HepG2 (cell line): ENCODE measurements around the gene CDH13. TPM values are rescaled to one million over a fixed set of nuclear protein-coding genes. Genes with fewer than 3 reads are reported as not detected.

Source experiments
- ATAC-seq: fragments of 200-7000 bp; cut with Tn5 transposase; 3 replicates; pipeline ENCODE4 v1.9.1; 2020; ENCODE audit warnings: mild to moderate bottlenecking, moderate library complexity
- BruUV-seq: library from RNA; stranded (reverse); fragments of 400-500 nt; replicated peaks from 2 replicates; lab custom pipeline; 2021; lab: Mats Ljungman, UMichigan
- CTCF ChIA-PET: fragments of 300-600 bp; formaldehyde crosslinking; extraction: SDS; loops from one replicate; lab custom pipeline; 2021; ENCODE audit warnings: low total read pairs, inconsistent platforms, low intra/inter-chr PET ratio; lab: Yijun Ruan, JAX
- POLR2A ChIA-PET: fragments of 350-600 bp; sonication (Branson Sonifier 250); formaldehyde crosslinking; loops from one replicate; lab custom pipeline; 2020; ENCODE audit warnings: antibody characterized with exemption, inconsistent platforms; lab: Yijun Ruan, JAX
- DNase-seq: peaks from one replicate; pipeline ENCODE4 v3.0.0-alpha.2; 2015; ENCODE audit warnings: low spot score
- FAIRE-seq: peaks from 3 replicates; lab custom pipeline; 2011; peaks lifted over from hg19 to GRCh38; lab: Jason Lieb, UNC
- H2AFZ ChIP-seq: one replicate; pipeline ENCODE4 v1.6.1; 2011; ENCODE audit warnings: low read length, inconsistent platforms
- H3K27ac ChIP-seq: fragments of 300-600 bp; 3 replicates; pipeline ENCODE4 v1.8.0; 2011; ENCODE audit warnings: mixed run types, mild to moderate bottlenecking, mixed read lengths, low read length, inconsistent platforms; ENCODE audit not compliant: insufficient read depth; ENCODE audit errors: extremely low read length
- H3K27me3 ChIP-seq, 2 experiments: fragments of 200-600 bp in 1 of 2; 2 replicates in 1 of 2; 3 replicates in 1 of 2; pipeline versions ENCODE4 v1.6.0 to v1.8.0; 2011; ENCODE audit warnings: low read length in 2 of 2, mild to moderate bottlenecking in 2 of 2, moderate library complexity in 2 of 2, inconsistent platforms in 1 of 2; ENCODE audit not compliant: insufficient read depth in 2 of 2, control insufficient read depth in 1 of 2
- H3K36me3 ChIP-seq, 2 experiments: fragments of 200-600 bp in 1 of 2; replicated peaks in 1 of 2; 2 replicates in 1 of 2; 3 replicates in 1 of 2; pipeline versions ENCODE4 v1.5.1 to v1.8.0; 2011; ENCODE audit warnings: low read length in 2 of 2, inconsistent platforms in 1 of 2; ENCODE audit not compliant: insufficient read depth in 2 of 2, control insufficient read depth in 1 of 2
- H3K4me1 ChIP-seq: 2 replicates; pipeline ENCODE4 v1.5.1; 2012; ENCODE audit warnings: low read length, inconsistent platforms; ENCODE audit not compliant: insufficient read depth
- H3K4me2 ChIP-seq: 2 replicates; pipeline ENCODE4 v1.6.0; 2011; ENCODE audit warnings: low read depth, low read length, inconsistent platforms
- H3K4me3 ChIP-seq, 3 experiments: fragments of 200-600 bp in 1 of 3; sonication (generic), shearing (Covaris generic) in 1 of 3; replicated peaks in 1 of 3; 2 replicates each; pipeline ENCODE4 v1.5.1; 2011 to 2016; ENCODE audit warnings: low read length in 3 of 3, inconsistent platforms in 2 of 3, low read depth in 2 of 3, mild to moderate bottlenecking in 2 of 3, control low read depth in 1 of 3, mixed read lengths in 1 of 3; ENCODE audit not compliant: insufficient read depth in 1 of 3
- H3K79me2 ChIP-seq: one replicate; pipeline ENCODE4 v1.6.1; 2011; ENCODE audit warnings: low read length, inconsistent platforms; ENCODE audit not compliant: insufficient read depth
- H3K9ac ChIP-seq: 2 replicates; pipeline ENCODE4 v1.6.0; 2011; ENCODE audit warnings: mild to moderate bottlenecking, low read depth, low read length, inconsistent platforms; ENCODE audit not compliant: insufficient read depth
- H3K9me3 ChIP-seq: 2 replicates; pipeline ENCODE4 v1.5.1; 2012; ENCODE audit warnings: mild to moderate bottlenecking, low read length
- H4K20me1 ChIP-seq: 2 replicates; pipeline ENCODE4 v1.6.0; 2011; ENCODE audit warnings: inconsistent platforms, mild to moderate bottlenecking, low read length, moderate library complexity; ENCODE audit not compliant: insufficient read depth
- DBP ChIP-seq: sonication (generic); formaldehyde crosslinking; IDR thresholded peaks from 2 replicates; pipeline ENCODE4 v1.4.0; 2020; ENCODE audit warnings: missing genetic modification reagents; ENCODE audit errors: not compliant biosample characterization
- MTERF4 ChIP-seq: sonication (generic); formaldehyde crosslinking; IDR thresholded peaks from 2 replicates; pipeline ENCODE4 v1.8.0; 2023; ENCODE audit warnings: mild to moderate bottlenecking, missing genetic modification reagents
- TEAD2 ChIP-seq: sonication (generic); formaldehyde crosslinking; IDR thresholded peaks from 2 replicates; pipeline ENCODE4 v1.9.0; 2021; ENCODE audit warnings: missing genetic modification reagents
- TFAP4 ChIP-seq: sonication (generic); IDR thresholded peaks from 2 replicates; pipeline ENCODE4 v1.6.1; 2016; ENCODE audit warnings: low read depth, borderline replicate concordance
- ZNF260 ChIP-seq: sonication (generic); formaldehyde crosslinking; IDR thresholded peaks from 2 replicates; pipeline ENCODE4 v1.4.0; 2020; ENCODE audit warnings: missing genetic modification reagents, low read depth, mild to moderate bottlenecking, borderline replicate concordance
- ZNF564 ChIP-seq: sonication (generic); formaldehyde crosslinking; IDR thresholded peaks from 2 replicates; pipeline ENCODE4 v1.8.1; 2023; ENCODE audit warnings: mild to moderate bottlenecking, missing genetic modification reagents
- ZNF780A ChIP-seq: sonication (generic); formaldehyde crosslinking; IDR thresholded peaks from 2 replicates; pipeline ENCODE4 v1.8.0; 2022; ENCODE audit warnings: mild to moderate bottlenecking, missing genetic modification reagents, moderate library complexity
- WGBS: methylation state at CpG from one replicate; pipeline ENCODE4 v1.1.6; 2017; ENCODE audit warnings: low lambda C conversion rate; 5-methylcytosine and 5-hydroxymethylcytosine counted together
- in situ Hi-C: cut with HindIII; loops from 2 replicates; pipeline ENCODE4 v1.10.0; 2017; ENCODE audit warnings: low pct_unique_long_range_greater_than_20kb; ENCODE audit not compliant: extremely low pct_ligation_motif_present
- intact Hi-C: fragments of 100-400 bp; cut with micrococcal nuclease; formaldehyde crosslinking; loops from one replicate; pipeline ENCODE4 v1.10.0; 2022; ENCODE audit not compliant: unreplicated experiment
- polyA plus RNA-seq, 8 experiments: library from polyadenylated mRNA; depleted of rRNA in 3 of 8; stranded (reverse) in 7 of 8; unstranded in 1 of 8; fragments of >200 nt; fragmentation: Illumina TruSeq in 4 of 8; extraction: Trizol in 4 of 8; gene quantifications; 2 replicates each; pipeline versions ENCODE4 v1.2.1 to v1.2.3, GENCODE V29; 2011 to 2016; ENCODE audit warnings: low read depth in 4 of 8, missing spikeins in 1 of 8, mixed read lengths in 1 of 8; ENCODE audit not compliant: insufficient read depth in 1 of 8
- total RNA-seq, 5 experiments: library from RNA; depleted of rRNA; stranded (reverse); fragments of >200 nt; fragmentation: Illumina TruSeq; extraction: Trizol; gene quantifications; 2 replicates each; pipeline ENCODE4 v1.2.3, GENCODE V29; 2016; ENCODE audit warnings: low read depth in 1 of 5

The CDH13 gene
- total and polyA plus RNA-seq, 2 of the 13 experiments (the other 11 are each of a cell fraction or from before 2014, with no cell fraction given) = not detected

- TF ChIP-seq TFAP4 = no peak
Measured at GRCh38 chr16:83699817-83700216, 1073.0 kb downstream of the CDH13 start (continued).

- Histone ChIP-seq H3K27ac (no peak overlapping the region), H4K20me1 (no peaks in the 10 kb centered on the region), H3K27me3 (peaks cover 0 to 4% of the 10 kb centered on the region in 2 experiments; a peak in 1 of 5 replicates), H3K79me2 (no peaks in the 10 kb centered on the region), H3K9me3 (no peaks in the 10 kb centered on the region), H3K9ac (no peak overlapping the region), H3K4me3 (no peak overlapping the region), H3K4me2 (no peak overlapping the region), H2AFZ (no peak overlapping the region), H3K4me1 (no peaks in the 10 kb centered on the region), H3K36me3 (no peaks in the 10 kb centered on the region)
- no peak for TF ChIP-seq DBP
- no peak for TF ChIP-seq ZNF260 (CRISPR knock-in tag)
- no peak for TF ChIP-seq ZNF780A (CRISPR knock-in tag)
- no peak for TF ChIP-seq TEAD2 (CRISPR knock-in tag)
- no peak for TF ChIP-seq MTERF4 (CRISPR knock-in tag)
- TF ChIP-seq ZNF564 (CRISPR knock-in tag) = no peak
- in situ Hi-C loops = no loop called here
- ATAC-seq = no peak
- no TSS peak for BruUV-seq
- POLR2A ChIA-PET = no interaction called here
- 18% methylated on average over 7 of the region's 7 CpGs for WGBS
- DNase-seq = no peak
- CTCF ChIA-PET = no interaction called here
- intact Hi-C loops = no loop called here
- FAIRE-seq = no peak
Measured at GRCh38 chr16:83700918-83701317, 1074.1 kb downstream of the CDH13 start.
